Trophoblast cell (in vitro differentiated cells and primary cell): ENCODE results near the gene FKBP5.

ENCODE experiments used
- DNase-seq, 2 donors: peaks; one replicate each; pipeline ENCODE4 v3.0.0-alpha.2; 2016
- H2AFZ ChIP-seq: 2 replicates; pipeline ENCODE4 v1.6.1; 2013; ENCODE audit warnings: low read length, moderate library complexity, mild to moderate bottlenecking; ENCODE audit not compliant: insufficient read depth, poor library complexity
- H2AK5ac ChIP-seq: 2 replicates; pipeline ENCODE4 v1.6.1; 2013; ENCODE audit warnings: mild to moderate bottlenecking, low read length
- H2BK120ac ChIP-seq: 2 replicates; pipeline ENCODE4 v1.6.1; 2013; ENCODE audit warnings: low read length, mild to moderate bottlenecking, moderate library complexity; ENCODE audit not compliant: insufficient read depth, poor library complexity
- H2BK12ac ChIP-seq: 2 replicates; pipeline ENCODE4 v1.6.1; 2013; ENCODE audit warnings: mild to moderate bottlenecking, low read length, moderate library complexity
- H2BK5ac ChIP-seq: 2 replicates; pipeline ENCODE4 v1.6.1; 2013; ENCODE audit warnings: low read length, low read depth, moderate library complexity, mild to moderate bottlenecking; ENCODE audit not compliant: poor library complexity
- H3K14ac ChIP-seq: 2 replicates; pipeline ENCODE4 v1.6.1; 2013; ENCODE audit warnings: mild to moderate bottlenecking, low read length
- H3K18ac ChIP-seq: 2 replicates; pipeline ENCODE4 v1.6.1; 2013; ENCODE audit warnings: mild to moderate bottlenecking, low read length
- H3K23ac ChIP-seq: 2 replicates; pipeline ENCODE4 v1.6.1; 2013; ENCODE audit warnings: low read length
- H3K27ac ChIP-seq: 2 replicates; pipeline ENCODE4 v1.5.1; 2013; ENCODE audit warnings: low read depth, mild to moderate bottlenecking, inconsistent platforms, low read length, moderate library complexity
- H3K27me3 ChIP-seq: 2 replicates; pipeline ENCODE4 v1.6.1; 2013; ENCODE audit warnings: inconsistent platforms, mild to moderate bottlenecking, low read length, moderate library complexity; ENCODE audit not compliant: insufficient read depth
- H3K36me3 ChIP-seq, 2 experiments: 1 replicate in 1 of 2; 2 replicates in 1 of 2; pipeline ENCODE4 v1.6.1; 2013; ENCODE audit warnings: low read length in 2 of 2, mild to moderate bottlenecking in 2 of 2, moderate library complexity in 1 of 2; ENCODE audit not compliant: insufficient read depth in 2 of 2, control insufficient read depth in 1 of 2
- H3K4ac ChIP-seq: 2 replicates; pipeline ENCODE4 v1.6.1; 2013; ENCODE audit warnings: low read depth, mild to moderate bottlenecking, low read length, moderate library complexity
- H3K4me1 ChIP-seq, 2 experiments: 1 replicate in 1 of 2; 2 replicates in 1 of 2; pipeline ENCODE4 v1.6.1; 2013; ENCODE audit warnings: low read length in 2 of 2, mild to moderate bottlenecking in 2 of 2, moderate library complexity in 1 of 2; ENCODE audit not compliant: insufficient read depth in 2 of 2, control insufficient read depth in 1 of 2
- H3K4me2 ChIP-seq: 2 replicates; pipeline ENCODE4 v1.6.1; 2013; ENCODE audit warnings: inconsistent platforms, mild to moderate bottlenecking, low read length, moderate library complexity
- H3K4me3 ChIP-seq: 2 replicates; pipeline ENCODE4 v1.5.1; 2013; ENCODE audit warnings: mild to moderate bottlenecking, low read depth, low read length, inconsistent platforms
- H3K79me1 ChIP-seq: one replicate; pipeline ENCODE4 v1.6.1; 2013; ENCODE audit warnings: low read length
- H3K79me2 ChIP-seq: 2 replicates; pipeline ENCODE4 v1.6.1; 2013; ENCODE audit warnings: low read length, mild to moderate bottlenecking; ENCODE audit not compliant: control insufficient read depth, insufficient read depth, poor library complexity
- H3K9ac ChIP-seq: 2 replicates; pipeline ENCODE4 v1.6.1; 2013; ENCODE audit warnings: mild to moderate bottlenecking, low read length
- H3K9me3 ChIP-seq: 2 replicates; pipeline ENCODE4 v1.6.1; 2013; ENCODE audit warnings: low read depth, mild to moderate bottlenecking, control low read depth, inconsistent platforms, low read length; ENCODE audit not compliant: insufficient read depth
- H4K12ac ChIP-seq: 2 replicates; pipeline ENCODE4 v1.6.1; 2013; ENCODE audit warnings: low read depth, mild to moderate bottlenecking, low read length, moderate library complexity
- H4K8ac ChIP-seq: 2 replicates; pipeline ENCODE4 v1.6.1; 2013; ENCODE audit warnings: low read depth, mild to moderate bottlenecking, low read length, moderate library complexity
- H4K91ac ChIP-seq: one replicate; pipeline ENCODE4 v1.6.1; 2013; ENCODE audit warnings: low read depth, mild to moderate bottlenecking, low read length, moderate library complexity
- WGBS: extraction: QIAGEN DNeasy Blood & Tissue Kit; methylation state at CpG from one replicate; pipeline ENCODE4 v1.1.7; 2013; ENCODE audit warnings: missing lambda C conversion rate; ENCODE audit not compliant: insufficient read length, insufficient coverage; ENCODE audit errors: extremely low coverage; 5-methylcytosine and 5-hydroxymethylcytosine counted together

The FKBP5 gene

DNA sequence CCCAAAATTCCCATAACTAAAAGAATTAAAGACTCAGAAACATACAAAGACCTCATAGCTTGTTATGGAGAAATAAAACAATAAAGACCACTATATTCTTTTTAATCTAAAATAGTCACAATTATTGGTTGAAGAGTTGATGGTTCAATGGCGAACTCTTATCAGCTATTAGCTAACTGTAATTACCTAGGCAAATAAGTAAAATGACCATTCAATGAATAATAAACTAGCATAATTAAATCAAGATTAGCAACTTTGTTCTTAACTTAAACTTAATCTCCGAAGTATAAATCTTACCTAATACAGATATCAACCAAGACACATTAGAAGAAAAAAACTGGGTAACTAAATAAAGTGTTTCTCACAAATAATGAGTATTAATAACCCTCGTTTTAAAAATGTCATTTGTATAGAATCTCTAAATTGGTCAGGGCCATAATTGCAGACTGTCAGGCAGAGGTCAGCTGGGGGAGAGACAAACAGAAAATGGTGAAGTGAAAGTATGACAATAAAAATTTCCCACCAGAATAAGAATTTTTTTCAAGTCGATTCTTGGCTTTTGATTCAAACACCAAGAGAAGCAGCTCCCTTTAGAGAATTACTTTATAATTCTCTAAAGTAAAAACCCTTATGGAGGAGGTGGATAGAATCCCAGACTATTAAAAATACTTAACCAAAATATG is 1.7 kb downstream of the FKBP5 start:
- no peak overlapping the region for H3K14ac ChIP-seq
- no peak overlapping the region for H4K91ac ChIP-seq
- H2AFZ ChIP-seq = no peak overlapping the region
- DNase-seq = no peak
- H3K18ac ChIP-seq = no peak overlapping the region
- no peaks in the 10 kb centered on the region for H3K79me1 ChIP-seq
- no peak overlapping the region for H3K4me3 ChIP-seq
- no peak overlapping the region for H2BK12ac ChIP-seq
- H3K4ac ChIP-seq = no peak overlapping the region
- no CpG with 5 or more reads among the region's 4 CpGs for WGBS
- H3K9ac ChIP-seq = no peak overlapping the region
- H2BK5ac ChIP-seq = no peak overlapping the region
- H3K9me3 ChIP-seq = peaks cover 2% of the 10 kb centered on the region
- no peak overlapping the region for H3K27ac ChIP-seq
- H3K4me2 ChIP-seq = no peak overlapping the region
- H2BK120ac ChIP-seq = no peak overlapping the region
- no peaks in the 10 kb centered on the region for H3K79me2 ChIP-seq
- no peak overlapping the region for H4K8ac ChIP-seq
- H4K12ac ChIP-seq = no peak overlapping the region
- H3K36me3 ChIP-seq = no peaks in the 10 kb centered on the region
- H3K27me3 ChIP-seq = peaks cover 5% of the 10 kb centered on the region
- H3K4me1 ChIP-seq = peaks cover 3 to 4% of the 10 kb centered on the region in 2 experiments
- H2AK5ac ChIP-seq = no peak overlapping the region
- no peak overlapping the region for H3K23ac ChIP-seq

DNA sequence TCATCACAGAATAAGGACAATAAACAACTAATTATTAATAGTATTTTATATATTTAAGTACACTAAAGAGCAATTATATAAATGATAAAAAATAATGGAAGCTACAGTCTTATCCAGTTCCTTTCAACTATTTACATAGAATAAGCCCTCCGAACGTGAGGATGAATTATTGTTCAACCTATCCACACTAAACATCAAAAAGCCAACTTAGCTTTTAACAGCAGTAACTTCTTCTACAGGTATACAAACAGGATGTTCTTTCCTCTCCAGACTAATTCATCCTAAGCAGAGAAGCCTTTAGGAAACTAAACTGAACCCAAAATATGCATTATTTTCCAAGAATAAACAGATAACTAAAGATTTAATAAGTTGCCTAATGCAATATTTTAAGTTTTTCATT is 2.3 kb downstream of the FKBP5 start:
- no peak overlapping the region for H4K8ac ChIP-seq
- peaks cover 5% of the 10 kb centered on the region for H3K27me3 ChIP-seq
- H3K4me1 ChIP-seq = peaks cover 3 to 4% of the 10 kb centered on the region in 2 experiments
- H2BK5ac ChIP-seq = no peak overlapping the region
- H3K14ac ChIP-seq = no peak overlapping the region
- no peak overlapping the region for H3K9ac ChIP-seq
- no peak overlapping the region for H4K91ac ChIP-seq
- H3K79me1 ChIP-seq = no peaks in the 10 kb centered on the region
- H3K9me3 ChIP-seq = peaks cover 2% of the 10 kb centered on the region
- no peak overlapping the region for H3K4me3 ChIP-seq
- no peak overlapping the region for H4K12ac ChIP-seq
- no peak overlapping the region for H3K18ac ChIP-seq
- H2AFZ ChIP-seq = no peak overlapping the region
- no peak overlapping the region for H2BK12ac ChIP-seq
- H2AK5ac ChIP-seq = no peak overlapping the region
- no peaks in the 10 kb centered on the region for H3K36me3 ChIP-seq
- H3K79me2 ChIP-seq = no peaks in the 10 kb centered on the region
- H3K4me2 ChIP-seq = no peak overlapping the region
- H3K4ac ChIP-seq = no peak overlapping the region
- no peak for DNase-seq
- H3K23ac ChIP-seq = no peak overlapping the region
- no CpG with 5 or more reads among the region's 2 CpGs for WGBS
- H2BK120ac ChIP-seq = no peak overlapping the region
- H3K27ac ChIP-seq = no peak overlapping the region

DNA sequence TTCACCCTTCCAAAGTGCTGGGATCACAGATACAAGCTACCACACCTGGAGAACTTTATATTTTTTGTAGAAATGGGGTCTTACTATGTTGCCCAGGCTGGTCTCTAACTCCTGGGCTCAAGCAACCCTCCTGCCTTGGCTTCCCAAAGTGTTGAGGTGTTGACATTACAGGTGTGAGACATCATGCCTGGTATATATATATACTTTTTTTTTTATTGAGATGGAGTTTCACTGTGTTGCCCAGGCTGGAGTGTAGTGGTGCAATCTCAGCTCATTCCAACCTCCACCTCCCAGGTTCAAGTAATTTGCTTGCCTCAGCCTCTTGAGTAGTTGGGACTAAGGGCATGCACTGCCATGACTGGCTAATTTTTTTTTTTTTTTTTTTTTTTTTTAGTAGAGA is 5.4 kb downstream of the FKBP5 start:
- Histone ChIP-seq H2AFZ (no peak overlapping the region), H3K9ac (no peak overlapping the region), H2BK5ac (no peak overlapping the region), H3K14ac (no peak overlapping the region), H3K27me3 (peaks cover 3% of the 10 kb centered on the region), H2AK5ac (no peak overlapping the region), H2BK120ac (no peak overlapping the region), H3K4me1 (peaks cover 3 to 4% of the 10 kb centered on the region in 2 experiments), H4K91ac (no peak overlapping the region), H4K8ac (no peak overlapping the region), H3K23ac (no peak overlapping the region), H4K12ac (no peak overlapping the region), H3K36me3 (no peaks in the 10 kb centered on the region), H3K4me2 (no peak overlapping the region), H3K27ac (no peak overlapping the region), H3K79me1 (no peaks in the 10 kb centered on the region), H3K9me3 (no peaks in the 10 kb centered on the region), H3K4ac (no peak overlapping the region), H3K4me3 (no peak overlapping the region), H2BK12ac (no peak overlapping the region), H3K79me2 (no peaks in the 10 kb centered on the region), H3K18ac (no peak overlapping the region)
- DNase-seq = no peak

DNA sequence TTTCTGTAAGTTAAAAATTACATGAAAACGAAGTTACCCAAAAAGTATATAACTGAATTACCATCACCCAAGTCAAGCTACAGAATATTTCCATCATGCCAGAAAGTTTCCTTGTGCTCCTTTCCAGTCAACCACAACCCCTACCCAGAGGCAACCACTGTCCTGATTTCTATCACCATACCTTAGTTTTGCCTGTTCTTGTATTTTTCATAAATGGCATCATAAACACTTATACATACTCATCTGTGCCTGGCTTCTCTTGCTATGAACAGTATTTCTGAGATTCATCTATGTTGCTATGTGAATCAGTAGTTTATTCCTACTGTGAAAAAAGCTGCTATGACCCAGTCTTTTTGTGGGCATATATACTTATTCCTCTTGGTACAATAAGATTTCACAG is 7.4 kb downstream of the FKBP5 start:
- no peak for DNase-seq
- Histone ChIP-seq H2BK12ac (no peak overlapping the region), H2BK120ac (no peak overlapping the region), H4K12ac (no peak overlapping the region), H3K4me2 (no peak overlapping the region), H4K8ac (no peak overlapping the region), H3K9me3 (no peaks in the 10 kb centered on the region), H3K36me3 (no peaks in the 10 kb centered on the region), H3K18ac (no peak overlapping the region), H3K9ac (no peak overlapping the region), H2AK5ac (no peak overlapping the region), H3K4ac (no peak overlapping the region), H3K79me1 (no peaks in the 10 kb centered on the region), H2AFZ (no peak overlapping the region), H3K27ac (no peak overlapping the region), H3K4me1 (no peaks in the 10 kb centered on the region), H4K91ac (no peak overlapping the region), H3K79me2 (no peaks in the 10 kb centered on the region), H2BK5ac (no peak overlapping the region), H3K4me3 (no peak overlapping the region), H3K23ac (no peak overlapping the region), H3K27me3 (no peaks in the 10 kb centered on the region), H3K14ac (no peak overlapping the region)
- WGBS = no CpG with 5 or more reads among the region's 1 CpG
